Measurements from ENCODE around the gene BORCS6.

The BORCS6 gene

DNA sequence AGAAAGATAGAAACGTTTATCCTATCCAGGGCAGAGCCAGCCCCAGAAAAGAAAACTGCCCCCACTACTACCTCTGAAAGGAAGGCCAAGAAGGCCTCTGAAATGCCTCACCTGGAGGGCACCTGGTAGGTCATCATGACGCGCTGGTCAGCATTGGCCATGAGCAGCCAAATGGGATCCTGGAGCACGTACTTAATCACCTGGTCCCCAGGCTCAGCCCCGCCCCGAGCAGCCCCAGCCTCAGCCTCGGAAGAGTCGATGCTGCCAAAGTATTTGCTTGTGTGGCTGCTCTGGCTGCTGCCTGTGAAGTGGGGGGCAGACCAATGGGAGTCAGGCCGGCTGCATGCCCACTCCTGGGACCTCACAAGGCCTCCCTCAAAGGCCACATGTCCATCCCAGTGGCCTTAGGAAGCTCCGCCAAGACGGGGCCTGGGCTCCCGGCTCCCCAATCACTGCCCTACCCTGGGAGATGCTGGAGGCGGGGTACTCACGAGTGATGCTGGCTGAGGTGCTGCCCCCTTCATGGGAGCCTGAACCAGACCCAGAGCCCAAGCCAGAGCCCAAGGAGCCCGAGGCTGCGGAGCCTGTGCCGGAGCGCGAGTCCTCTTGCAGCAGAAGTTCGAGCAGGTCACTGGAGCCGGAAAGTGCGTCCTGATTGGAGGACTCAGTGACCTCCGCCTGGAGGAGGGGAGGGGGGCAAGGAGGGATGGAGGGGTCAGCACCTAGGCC is 47.7 kb downstream of the BORCS6 start:
- DNase-seq (ENCODE audit: low spot score), result no peak

DNA sequence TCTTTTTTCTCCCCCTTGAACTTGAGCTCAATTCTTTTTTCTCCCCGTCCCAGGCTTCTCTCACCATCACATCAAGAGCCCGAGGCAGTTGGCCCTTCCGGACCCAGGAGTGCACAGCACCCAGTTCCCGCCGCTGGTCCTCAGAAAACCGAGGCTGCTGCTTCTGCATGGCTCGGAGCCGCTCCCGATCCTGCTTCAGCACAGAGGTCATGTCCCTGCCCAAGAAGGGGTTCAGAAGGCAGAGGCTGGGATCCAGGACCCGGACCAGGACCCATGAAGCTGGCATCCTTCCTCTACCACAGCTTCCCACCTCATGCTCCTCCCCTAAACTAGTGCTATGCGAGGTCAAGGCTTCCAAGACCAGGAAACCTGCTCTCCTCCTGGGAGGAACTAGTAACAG is 48.2 kb downstream of the BORCS6 start:
- DNase-seq (ENCODE audit: low spot score), result no peak

DNA sequence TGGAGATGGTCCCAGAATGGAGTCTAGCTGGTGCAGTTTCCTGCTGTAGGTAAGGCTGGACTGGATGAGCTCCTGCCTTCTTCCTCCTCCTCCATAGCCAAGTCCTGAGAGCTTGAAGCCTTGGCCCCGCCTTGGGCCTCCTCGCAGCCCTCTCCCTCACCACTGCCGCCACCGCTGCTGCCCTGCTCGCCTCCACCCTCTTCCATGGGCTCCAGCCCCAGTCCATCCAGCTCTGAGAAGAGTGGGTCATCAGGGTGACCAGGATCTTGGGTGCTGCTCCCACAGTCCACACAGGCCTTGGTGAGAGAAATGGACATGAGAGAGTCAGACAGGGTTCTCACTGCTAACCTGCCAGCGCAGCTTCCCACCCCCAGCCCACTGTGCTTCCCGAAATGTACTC is 48.9 kb downstream of the BORCS6 start:
- no peak for DNase-seq (ENCODE audit: low spot score)

DNA sequence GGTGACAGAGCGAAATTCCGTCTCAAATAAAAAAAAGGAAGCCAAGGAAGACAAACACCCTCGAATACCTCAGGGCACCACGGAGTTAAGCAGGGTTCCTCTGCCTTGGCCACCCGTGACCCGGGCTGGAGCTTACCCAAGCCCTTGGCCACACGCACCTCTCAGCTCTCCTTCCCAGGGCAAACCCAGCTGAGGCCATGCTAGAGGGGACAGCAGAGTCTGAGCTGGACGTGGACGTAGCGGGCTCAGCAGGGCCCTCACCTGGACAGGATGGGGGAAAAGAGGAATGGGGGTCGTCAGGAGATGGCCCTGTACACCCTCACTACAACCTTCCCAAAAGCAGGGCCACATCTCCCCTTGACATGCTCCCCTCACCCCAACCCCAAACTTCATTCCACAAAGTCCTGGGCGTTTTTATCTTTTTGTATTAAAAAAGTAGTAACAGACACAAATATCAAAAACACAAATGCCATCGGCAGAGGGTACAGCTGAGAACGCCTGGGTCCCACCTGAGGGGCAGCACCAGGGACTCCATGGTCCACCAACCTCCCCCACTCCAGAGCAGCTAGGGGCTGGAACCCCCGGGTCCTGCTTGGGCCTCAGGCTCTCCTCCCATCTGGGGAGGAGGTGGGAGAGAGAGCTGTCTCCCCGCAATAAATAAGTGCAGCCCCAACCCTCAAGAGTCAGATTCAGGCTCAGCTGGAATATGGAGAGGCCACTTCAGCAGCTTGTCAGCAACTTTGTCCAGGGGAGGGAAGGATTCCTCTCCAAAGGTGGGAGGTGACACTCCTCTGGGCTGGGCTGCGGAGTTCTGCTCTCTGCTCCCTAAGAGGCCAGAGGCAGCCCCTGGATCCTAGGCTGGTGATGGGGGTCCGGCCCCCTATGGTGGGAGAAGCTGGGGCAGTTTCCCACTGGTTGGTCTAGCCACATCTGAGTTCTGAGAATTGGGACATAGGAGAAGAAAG is 49.6 kb downstream of the BORCS6 start:
- no peak for DNase-seq (ENCODE audit: low spot score)

DNA sequence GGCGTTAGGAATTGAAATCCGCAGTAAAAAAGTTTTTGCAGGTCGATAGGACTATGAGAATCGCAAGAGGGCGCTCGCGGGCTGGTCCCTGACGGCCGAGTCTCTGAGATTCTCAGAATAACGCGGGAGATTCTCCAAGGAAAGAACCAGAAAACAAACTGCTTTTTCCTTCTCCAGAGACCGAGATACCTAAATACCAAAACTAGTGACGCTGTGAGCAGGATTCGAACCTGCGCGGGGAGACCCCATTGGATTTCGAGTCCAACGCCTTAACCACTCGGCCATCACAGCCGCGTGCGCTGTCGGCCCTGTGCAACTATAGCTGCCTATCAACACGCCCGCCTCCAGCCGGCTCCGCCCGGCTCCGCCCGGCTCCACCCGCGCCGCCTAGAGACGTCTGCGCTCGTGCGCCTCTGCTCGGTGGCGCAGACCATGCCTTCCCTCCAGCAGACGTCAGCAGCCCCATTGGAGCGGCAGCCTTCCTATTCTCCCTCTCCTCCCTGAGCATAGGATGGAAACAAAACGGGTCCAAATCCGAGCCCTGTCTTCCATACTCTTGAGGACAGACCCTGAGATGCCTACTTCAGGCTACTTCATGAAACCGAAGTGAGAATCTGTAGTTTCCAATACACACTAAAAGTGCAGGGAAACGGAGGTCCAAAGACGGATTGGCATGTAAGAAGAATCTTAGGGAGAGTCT is 51.2 kb downstream of the BORCS6 start:
- DNase-seq (ENCODE audit: low spot score), result peak; percentile 85

DNA sequence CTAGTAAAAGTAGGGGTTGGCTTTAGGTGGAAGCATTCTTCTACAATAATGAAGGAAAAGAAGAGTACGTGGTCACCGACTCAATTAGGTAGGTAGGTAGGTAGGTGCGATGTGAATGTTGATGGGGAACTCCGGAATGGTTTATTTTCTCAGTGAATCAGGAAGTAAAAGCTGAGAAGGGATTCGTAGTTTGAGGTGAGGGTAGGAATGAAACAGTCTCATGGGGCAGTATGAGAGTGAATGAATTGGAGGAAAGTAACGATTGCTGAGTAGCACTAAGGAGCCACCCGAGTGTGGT is 51.7 kb downstream of the BORCS6 start:
- no peak for DNase-seq (ENCODE audit: low spot score)
